Activated effector memory CD4-positive, alpha-beta T cell treated with Interleukin-2 at 50 U/mL for 16 hours (primary cell): ENCODE results near the gene SNRK.

ENCODE experiments used
- DNase-seq: peaks from one replicate; pipeline ENCODE4 v3.0.0-alpha.2; 2020

Gene SNRK

DNA sequence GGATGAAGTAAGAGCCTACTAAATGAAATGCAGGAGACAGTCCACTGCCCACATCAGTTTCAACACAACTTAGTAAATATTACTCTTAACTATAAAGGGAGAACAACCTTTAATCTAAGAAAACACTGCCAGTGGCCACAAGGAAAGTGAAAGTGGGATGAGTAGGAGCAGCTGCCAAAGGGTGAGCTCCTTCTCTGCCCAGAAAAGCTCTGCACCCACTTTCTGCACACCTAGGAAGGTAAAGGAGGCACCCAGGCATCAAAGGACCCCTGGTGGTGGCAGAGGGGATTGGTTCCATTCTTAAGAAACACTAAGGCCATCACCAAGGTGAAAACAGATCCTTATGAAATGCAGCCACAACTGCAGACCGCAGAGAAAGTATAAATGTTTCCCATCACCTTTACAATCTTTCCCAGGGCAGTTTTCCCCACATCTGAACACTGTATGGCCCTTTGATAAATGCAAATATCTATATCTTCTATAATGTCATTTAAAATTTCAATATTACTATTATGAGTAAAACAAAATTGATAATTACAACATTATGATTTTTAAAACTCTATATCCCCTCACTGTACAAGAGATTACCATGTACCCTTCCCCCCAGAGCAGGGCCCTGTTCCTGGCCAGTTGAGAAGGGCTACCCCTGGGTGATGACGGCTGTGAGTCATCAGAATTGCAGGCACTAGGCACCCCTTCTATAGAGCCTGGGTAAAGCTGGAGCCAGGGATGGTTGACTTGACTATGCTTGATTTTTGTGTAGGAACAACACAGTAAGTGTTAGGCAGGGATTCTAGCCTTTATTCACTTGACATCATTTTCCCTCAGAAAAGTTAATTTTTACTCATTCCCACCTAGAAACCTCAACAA is 92.0 kb downstream of the SNRK start:
- peak; percentile 51 for DNase-seq

DNA sequence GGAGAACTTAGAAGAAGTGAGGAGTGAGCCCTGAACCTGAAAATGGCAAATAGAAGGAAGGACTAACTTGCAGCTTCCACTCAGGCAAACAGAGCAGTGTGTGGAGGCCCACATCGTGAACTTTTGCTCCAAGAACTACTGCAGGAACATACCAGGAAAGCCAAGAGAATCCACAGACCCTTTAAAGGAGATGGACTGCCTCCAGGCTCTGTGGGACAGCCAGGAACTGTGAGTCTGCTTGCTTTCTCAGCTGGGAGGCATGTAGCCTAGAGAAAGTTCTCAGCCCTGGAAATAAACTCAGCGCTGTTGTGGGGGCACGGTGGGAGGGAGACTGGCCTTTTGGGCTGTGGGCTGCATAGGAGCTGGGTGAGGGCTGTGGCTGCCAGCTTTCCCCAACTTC is 93.0 kb downstream of the SNRK start:
- DNase-seq = no peak

DNA sequence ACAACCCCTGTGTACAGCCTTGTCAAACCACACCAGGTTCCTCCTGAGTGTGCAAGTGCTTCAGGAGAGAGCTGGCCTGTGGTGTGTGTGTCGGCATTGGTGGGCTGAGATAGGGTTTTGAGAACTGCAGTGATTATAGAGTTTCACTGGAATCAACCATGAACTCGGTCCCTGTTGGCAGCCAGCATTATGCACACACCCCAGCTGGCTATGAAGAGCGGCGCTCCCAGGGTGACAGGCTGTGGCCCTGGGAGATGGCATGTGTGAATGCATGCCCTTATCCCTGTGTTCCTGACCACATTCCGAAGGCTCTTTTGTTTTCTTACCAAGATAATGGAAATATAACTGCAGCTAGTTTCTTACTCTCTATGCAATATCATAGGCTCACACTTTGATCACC is 101.8 kb downstream of the SNRK start:
- no peak for DNase-seq

DNA sequence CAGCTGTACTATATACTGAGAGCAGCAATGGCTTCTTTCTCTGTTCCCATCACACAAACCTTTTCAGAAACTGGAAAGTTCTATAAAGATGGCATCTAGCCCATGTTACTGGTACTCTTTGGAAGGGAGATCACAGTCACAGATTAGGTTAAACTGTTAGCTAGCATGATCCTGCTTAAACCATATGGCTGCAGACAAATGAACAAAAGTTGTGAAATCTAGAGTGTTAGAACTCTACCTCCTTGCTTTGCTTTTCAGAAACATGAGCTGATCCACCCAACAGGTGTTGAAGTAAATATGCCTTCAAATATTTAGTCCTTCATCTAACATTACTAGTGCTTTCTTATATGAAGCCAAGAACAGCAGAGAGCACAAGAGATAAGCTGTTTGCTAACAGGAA is 102.6 kb downstream of the SNRK start:
- no peak for DNase-seq

DNA sequence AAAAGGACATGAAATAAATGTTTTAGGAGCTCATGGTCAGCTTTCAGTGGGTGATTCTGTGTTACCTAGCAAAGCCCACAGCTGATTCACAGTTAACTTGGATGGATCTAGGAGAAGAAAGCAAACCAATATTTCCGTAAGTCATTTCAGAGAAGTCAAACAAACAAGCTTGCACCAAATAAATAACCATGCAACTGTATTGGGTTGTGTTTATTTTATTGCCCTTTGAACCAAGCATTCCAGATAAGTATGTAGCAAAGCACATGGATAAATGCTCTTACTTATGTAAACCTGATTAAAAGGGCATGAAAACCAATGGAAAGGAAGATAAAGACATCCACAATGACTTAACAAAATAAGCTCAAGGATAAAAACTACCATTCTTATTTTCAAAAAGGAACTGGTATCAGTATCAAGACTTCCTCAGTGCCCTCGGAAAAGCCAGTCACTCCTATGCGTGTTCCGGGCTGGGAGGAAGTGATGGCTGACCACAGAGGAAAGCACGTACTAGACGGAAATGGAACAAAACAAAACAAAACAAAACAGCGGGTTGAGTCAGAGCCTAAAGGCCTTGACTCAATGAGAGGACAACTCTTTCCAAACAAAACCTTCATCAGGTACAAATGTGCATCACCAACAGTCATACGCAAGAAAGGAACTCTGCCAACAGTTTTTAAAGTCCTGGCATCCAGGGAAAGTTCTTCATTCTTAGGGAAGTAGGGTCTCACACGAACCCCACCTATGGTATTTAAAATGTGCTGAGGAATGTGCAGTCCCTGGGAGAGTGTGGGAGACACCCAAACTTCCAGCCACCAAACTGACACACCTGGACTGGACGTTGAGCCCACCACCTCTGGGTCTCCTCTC is 103.3 kb downstream of the SNRK start:
- DNase-seq = peak; percentile 67

DNA sequence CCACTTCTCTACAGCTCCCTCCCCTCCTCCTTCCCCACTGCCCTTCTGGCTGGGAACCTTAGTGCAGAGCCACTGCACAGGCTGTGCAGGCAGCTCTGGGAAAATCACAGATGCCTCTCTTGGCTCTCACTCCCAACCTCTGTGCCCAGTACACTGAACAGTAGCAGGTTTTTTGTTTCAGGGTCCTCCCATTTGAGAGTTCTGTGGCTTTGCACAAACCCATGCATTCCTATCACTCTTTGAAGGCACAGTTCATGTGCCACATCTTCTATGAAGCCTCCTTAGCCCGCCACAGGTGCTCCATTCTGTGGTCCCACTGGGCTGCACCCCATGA is 103.9 kb downstream of the SNRK start:
- no peak for DNase-seq

DNA sequence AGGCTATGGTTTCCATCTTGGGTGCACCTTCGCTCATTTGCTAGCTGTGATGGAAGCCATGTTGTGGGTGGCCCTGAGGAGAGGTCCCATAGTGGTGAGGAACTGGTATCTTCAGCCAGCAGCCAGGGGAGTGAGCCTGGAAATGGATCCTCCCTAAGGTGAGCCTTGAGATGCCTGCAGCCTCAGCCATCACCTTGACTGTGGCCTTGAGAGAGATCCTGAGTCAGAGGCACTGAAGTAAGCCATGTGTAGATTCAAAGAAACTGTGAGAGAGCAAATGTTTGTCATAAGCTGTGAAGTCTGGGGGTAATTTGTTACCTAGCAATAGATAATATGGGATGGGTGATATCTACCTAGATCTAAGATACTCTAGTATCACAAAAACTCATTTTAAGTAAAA is 105.3 kb downstream of the SNRK start:
- DNase-seq = no peak

DNA sequence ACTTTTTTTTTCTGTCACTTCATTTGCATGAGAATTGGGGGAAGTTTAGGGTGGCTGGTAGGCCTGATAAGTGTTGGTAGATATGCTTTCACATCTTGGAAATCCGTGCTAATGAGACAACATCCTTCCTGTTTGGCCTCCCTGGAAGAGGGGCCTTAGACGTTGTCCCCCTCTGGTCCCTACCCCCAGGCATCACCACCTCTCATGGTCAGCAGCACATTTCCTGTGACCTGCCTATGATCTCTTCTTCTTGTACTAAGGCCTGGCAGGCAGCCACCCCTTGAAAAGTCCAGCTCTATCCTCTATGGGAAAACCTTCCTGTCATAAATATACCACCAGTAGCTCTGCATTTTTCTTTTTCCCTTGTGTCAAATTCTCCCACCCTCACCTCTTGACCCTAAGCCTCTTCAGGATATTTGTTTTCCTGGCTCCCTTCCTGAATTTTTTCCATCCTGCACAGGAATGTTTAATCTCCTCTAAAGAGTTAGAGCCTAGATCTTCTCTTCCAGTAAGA is 107.8 kb downstream of the SNRK start:
- no peak for DNase-seq

DNA sequence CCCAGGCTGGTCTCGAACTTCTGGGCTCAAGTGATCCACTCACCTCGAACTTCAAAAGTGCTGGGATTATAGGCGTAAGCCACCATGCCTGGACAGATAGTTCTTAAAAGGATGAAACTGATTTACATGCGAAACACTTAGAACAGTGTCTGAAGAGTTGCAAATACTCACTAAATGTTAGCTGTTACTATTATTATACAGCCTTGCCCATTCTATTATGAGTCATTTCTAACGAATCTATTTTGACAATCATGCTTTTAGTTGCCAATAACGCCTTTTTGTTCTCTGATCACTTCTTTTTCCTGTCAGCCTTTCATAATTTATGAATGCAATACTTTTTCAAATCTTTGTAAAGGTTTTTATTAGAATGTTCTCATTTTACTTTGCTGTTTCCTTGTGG is 112.7 kb downstream of the SNRK start:
- no peak for DNase-seq

DNA sequence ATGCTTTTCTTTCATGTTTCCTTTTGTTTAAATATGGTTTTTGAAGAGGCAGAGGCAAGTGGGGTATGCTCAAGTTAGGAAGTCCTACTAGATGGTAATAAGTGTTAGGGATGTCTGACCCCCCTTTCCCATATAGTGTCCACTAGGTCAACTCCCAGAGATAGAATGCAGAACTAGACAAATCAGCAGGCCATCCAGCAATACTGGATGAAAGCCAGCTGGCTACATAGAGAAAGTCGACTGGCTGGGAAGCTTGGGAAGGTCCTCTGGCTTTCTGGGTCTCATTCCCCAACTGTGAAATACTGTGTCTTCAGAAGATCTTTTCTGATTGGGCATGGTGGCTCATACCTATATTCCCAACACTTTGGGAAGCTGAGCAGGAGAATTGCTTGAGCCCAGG is 113.8 kb downstream of the SNRK start:
- no peak for DNase-seq
